Left colon (tissue), 2 donors: ENCODE data around the gene PLG. TPM values are rescaled to one million over a fixed set of nuclear protein-coding genes. Genes with fewer than 3 reads are reported as not detected.
"Not testable (repeated sequence)": the region's sequence is repeated elsewhere in the genome, so short reads cannot be mapped to it uniquely, and the experiment has no call there.

Experiments used
- ATAC-seq: fragments of 200-7000 bp; cut with Tn5 transposase; one replicate; pipeline ENCODE4 v1.9.1; 2020; ENCODE audit warnings: mild to moderate bottlenecking, moderate library complexity
- DNase-seq, 2 donors: peaks; one replicate each; pipeline ENCODE4 v3.0.0-alpha.2; 2020
- intact Hi-C, 2 donors: fragments of 100-400 bp; cut with DNase I in 1 of 2; cut with micrococcal nuclease in 1 of 2; formaldehyde crosslinking; loops; one replicate each; pipeline versions ENCODE4 v1.11.2 to v1.14.0; 2022; cut with DNase I, micrococcal nuclease
- total RNA-seq, 2 donors: library from RNA; stranded (reverse); fragmentation: NEBNext Ultra II Directional; extraction: Animal tissue kit (Norgen Biotek cat#: 25700); gene quantifications; one replicate each; pipeline ENCODE4 v1.2.1, GENCODE V29; 2021
- donor health status: DM: no; HTN: no; CAD: no.
- donor health status: DM: yes; HTN: yes; CAD: no.

Gene PLG
- total RNA-seq, 2 donors from 2014 or later = not detected

GRCh38 chr6:160695622-160696021 is 6.4 kb upstream of the PLG start:
- DNase-seq, intact Hi-C loops, ATAC-seq: not testable (repeated sequence)

GRCh38 chr6:160696884-160697283 is 5.2 kb upstream of the PLG start:
- ATAC-seq, DNase-seq, intact Hi-C loops: not testable (repeated sequence)

GRCh38 chr6:160697826-160698225 is 4.2 kb upstream of the PLG start:
- ATAC-seq (no peak), DNase-seq (no peak)
- intact Hi-C loops = no loop called here

- intact Hi-C loops, ATAC-seq, DNase-seq: not testable (repeated sequence)
Observed at GRCh38 chr6:160704688-160705087, 2.6 kb downstream of the PLG start.

- intact Hi-C loops, ATAC-seq, DNase-seq: not testable (repeated sequence)
Observed at GRCh38 chr6:160708993-160709392, 6.9 kb downstream of the PLG start.

GRCh38 chr6:160714731-160715316 is 12.8 kb downstream of the PLG start:
- intact Hi-C loops = no loop called here
- no peak for ATAC-seq
- no peak for DNase-seq

GRCh38 chr6:160730911-160731310 is 28.9 kb downstream of the PLG start:
- ATAC-seq (no peak), DNase-seq (no peak)
- intact Hi-C loops = no loop called here

GRCh38 chr6:160733050-160733646 is 31.1 kb downstream of the PLG start:
- intact Hi-C loops = no loop called here
- ATAC-seq (peak; percentile 40), DNase-seq (peak in 1 of 2 donors; percentile 15)

- intact Hi-C loops = no loop called here
- DNase-seq (no peak), ATAC-seq (no peak)
Observed at GRCh38 chr6:160734627-160735026, 32.6 kb downstream of the PLG start.

GRCh38 chr6:160735523-160735922 is 33.5 kb downstream of the PLG start:
- ATAC-seq (no peak), DNase-seq (no peak)
- intact Hi-C loops = no loop called here

GRCh38 chr6:160737934-160738333 is 35.9 kb downstream of the PLG start:
- DNase-seq (no peak), ATAC-seq (no peak)
- intact Hi-C loops = no loop called here

- ATAC-seq (no peak), DNase-seq (no peak)
- intact Hi-C loops = no loop called here
Observed at GRCh38 chr6:160739955-160740354, 37.9 kb downstream of the PLG start.

- intact Hi-C loops, ATAC-seq, DNase-seq: not testable (repeated sequence)
Observed at GRCh38 chr6:160741012-160741411, 39.0 kb downstream of the PLG start.

- intact Hi-C loops = no loop called here
- DNase-seq (no peak), ATAC-seq (no peak)
Observed at GRCh38 chr6:160742090-160742489, 40.0 kb downstream of the PLG start.

- intact Hi-C loops = no loop called here
- DNase-seq (no peak), ATAC-seq (no peak)
Observed at GRCh38 chr6:160750276-160750689, 48.2 kb downstream of the PLG start.

GRCh38 chr6:160753211-160753610 is 51.2 kb downstream of the PLG start:
- DNase-seq, intact Hi-C loops, ATAC-seq: not testable (repeated sequence)

- DNase-seq (no peak), ATAC-seq (no peak)
- intact Hi-C loops = no loop called here
Observed at GRCh38 chr6:160755165-160755564, 53.1 kb downstream of the PLG start.

- ATAC-seq (no peak), DNase-seq (no peak)
- intact Hi-C loops = no loop called here
Observed at GRCh38 chr6:160756021-160756420, 54.0 kb downstream of the PLG start.

GRCh38 chr6:160756871-160757270 is 54.8 kb downstream of the PLG start:
- DNase-seq (no peak), ATAC-seq (no peak)
- intact Hi-C loops = no loop called here

- ATAC-seq = no peak
Observed at GRCh38 chr6:160764847-160765246, 62.8 kb downstream of the PLG start.

GRCh38 chr6:160765412-160765811 is 63.4 kb downstream of the PLG start:
- DNase-seq = no peak
- ATAC-seq = no peak

More at GRCh38 chr6:160764847-160765246, 62.8 kb downstream of the PLG start:
- no peak for DNase-seq
- intact Hi-C loops = no loop called here

More at GRCh38 chr6:160765412-160765811, 63.4 kb downstream of the PLG start:
- intact Hi-C loops = no loop called here
